GM12892 (cell line): ENCODE results near the gene IGFLR1.

Experiments used
- POLR2A ChIP-seq: IDR thresholded peaks from 2 replicates; pipeline ENCODE4 v1.6.1; 2011; ENCODE audit warnings: low read depth, low read length, control low read depth
- POLR2AphosphoS5 ChIP-seq: IDR thresholded peaks from 2 replicates; pipeline ENCODE4 v1.6.1; 2011; ENCODE audit warnings: low read depth, low read length, control low read depth

GRCh38 chr19:35783469-35784434 lies 41.5 kb upstream of the IGFLR1 start:
- TF ChIP-seq POLR2AphosphoS5 (no peak), POLR2A (no peak)
